Stomach (tissue), 9 donors: ENCODE results near the gene SORCS2. TPM values are rescaled to one million over a fixed set of nuclear protein-coding genes. Genes with fewer than 3 reads are reported as not detected.

Source experiments
- DNase-seq, 2 donors: peaks; one replicate each; pipeline versions ENCODE4 v3.0.0 to v3.0.0-alpha.2; 2013 to 2019
- H3K27ac ChIP-seq, 5 donors: fragments of 200-600 bp in 4 of 5; sonication (generic) in 4 of 5; one replicate each; pipeline ENCODE4 v1.5.1; 2013 to 2019; ENCODE audit warnings: mild to moderate bottlenecking in 1 of 5, moderate library complexity in 1 of 5
- H3K27me3 ChIP-seq, 3 donors: fragments of 200-600 bp; sonication (generic); one replicate each; pipeline ENCODE4 v1.5.1; 2017 to 2019; ENCODE audit warnings: mixed run types in 1 of 3
- H3K36me3 ChIP-seq, 4 donors: fragments of 200-600 bp; sonication (generic); 1 replicate in 3 of 4; 2 replicates in 1 of 4; pipeline ENCODE4 v1.5.1; 2016 to 2019
- H3K4me1 ChIP-seq, 4 donors: fragments of 200-600 bp; sonication (generic); one replicate each; pipeline ENCODE4 v1.5.1; 2016 to 2019
- H3K4me3 ChIP-seq, 4 donors: fragments of 200-600 bp; sonication (generic) in 3 of 4; one replicate each; pipeline ENCODE4 v1.5.1; 2016 to 2019; ENCODE audit warnings: mild to moderate bottlenecking in 1 of 4
- H3K9me3 ChIP-seq, 4 donors: fragments of 200-600 bp; sonication (generic); one replicate each; pipeline ENCODE4 v1.5.1; 2016 to 2019
- EP300 ChIP-seq: sonication (generic); formaldehyde crosslinking; IDR thresholded peaks from one replicate; pipeline ENCODE4 v1.6.1; 2017; ENCODE audit warnings: antibody characterized with exemption
- POLR2A ChIP-seq, 4 donors: fragments of 450-650 bp; IDR thresholded peaks; one replicate each; pipeline ENCODE4 v1.6.1; 2016; ENCODE audit warnings: antibody characterized with exemption in 4 of 4, control low read depth in 2 of 4, mild to moderate bottlenecking in 1 of 4, moderate library complexity in 1 of 4
- POLR2AphosphoS5 ChIP-seq, 3 donors: sonication (generic); formaldehyde crosslinking; IDR thresholded peaks; one replicate each; pipeline ENCODE4 v1.6.1; 2016; ENCODE audit warnings: antibody characterized with exemption in 3 of 3
- WGBS, 5 donors: extraction: QIAGEN DNeasy Blood & Tissue Kit in 3 of 5; methylation state at CpG; one replicate each; pipeline versions ENCODE4 v1.1.5 to v1.1.7; 2013 to 2018; 5-methylcytosine and 5-hydroxymethylcytosine counted together
- intact Hi-C: fragments of 100-400 bp; cut with DNase I; formaldehyde crosslinking; loops from one replicate; pipeline ENCODE4 v1.15.1; 2023; ENCODE audit warnings: low total_unique reads
- polyA plus RNA-seq, 3 donors: library from polyadenylated mRNA; stranded (reverse); fragments of 200-250 nt; gene quantifications; one replicate each; pipeline ENCODE4 v1.2.3, GENCODE V29; 2013
- total RNA-seq, 5 donors: library from RNA; depleted of rRNA; stranded (reverse); fragments of >200 nt; gene quantifications; one replicate each; pipeline versions ENCODE4 v1.1.0 to v1.2.3, GENCODE V29; 2014 to 2016
- TF ChIP-seq, protein P1 (sequence below), 7 experiments: fragments of 450-650 bp in 4 of 7; fragments of 200-600 bp in 3 of 7; sonication (generic) in 3 of 7; IDR thresholded peaks; one replicate each; pipeline ENCODE4 v1.5.1; 2016 to 2019; ENCODE audit warnings: antibody characterized with exemption in 7 of 7, control low read depth in 2 of 7, mild to moderate bottlenecking in 1 of 7
- donor health status: healthy with polysubstance abuse.
- donor health status: Bipolar disorder and iron deficiency.
- donor health status: healthy.

SORCS2 gene
- total and polyA plus RNA-seq, 8 donors, result under 0.01 to 13.0 (median 0.50) TPM; not detected in 1

DNA sequence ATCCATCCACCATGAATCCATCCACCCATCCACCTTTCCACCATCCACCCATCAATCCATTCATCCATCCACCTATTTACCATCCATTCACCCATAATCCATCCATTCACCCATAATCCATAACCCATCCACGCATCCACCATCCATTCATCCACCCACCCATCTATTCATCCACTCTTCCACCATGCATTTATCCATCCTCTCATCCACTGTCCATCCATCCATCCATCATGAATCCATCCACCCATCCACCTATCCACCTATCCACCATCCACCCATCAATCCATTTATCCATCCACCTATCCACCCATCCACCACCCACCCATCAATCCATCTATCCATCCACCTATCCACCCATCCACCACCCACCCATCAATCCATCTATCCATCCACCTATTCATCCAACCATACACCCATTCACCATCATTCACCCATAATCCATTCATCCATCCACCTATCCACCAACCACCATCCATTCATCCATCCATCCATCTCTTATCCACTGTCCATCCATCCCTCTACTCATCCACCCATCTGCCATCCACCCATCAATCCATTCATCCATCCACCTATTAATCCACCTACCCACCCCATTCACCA is 422.1 kb downstream of the SORCS2 start:
- intact Hi-C loops, result no loop called here
- H3K4me1 ChIP-seq, result no peaks in the 10 kb centered on the region
- H3K27me3 ChIP-seq, result peaks cover 0 to 15% (median 0%) of the 10 kb centered on the region in 3 donors
- H3K27ac ChIP-seq, result no peak overlapping the region
- no peak overlapping the region for H3K4me3 ChIP-seq
- no peaks in the 10 kb centered on the region for H3K36me3 ChIP-seq
- TF ChIP-seq POLR2A (IDR thresholded peaks at IDR 0.05) (no peak), POLR2AphosphoS5 (IDR thresholded peaks at IDR 0.05) (no peak), EP300 (no peak)
- TF ChIP-seq, protein P1, sequence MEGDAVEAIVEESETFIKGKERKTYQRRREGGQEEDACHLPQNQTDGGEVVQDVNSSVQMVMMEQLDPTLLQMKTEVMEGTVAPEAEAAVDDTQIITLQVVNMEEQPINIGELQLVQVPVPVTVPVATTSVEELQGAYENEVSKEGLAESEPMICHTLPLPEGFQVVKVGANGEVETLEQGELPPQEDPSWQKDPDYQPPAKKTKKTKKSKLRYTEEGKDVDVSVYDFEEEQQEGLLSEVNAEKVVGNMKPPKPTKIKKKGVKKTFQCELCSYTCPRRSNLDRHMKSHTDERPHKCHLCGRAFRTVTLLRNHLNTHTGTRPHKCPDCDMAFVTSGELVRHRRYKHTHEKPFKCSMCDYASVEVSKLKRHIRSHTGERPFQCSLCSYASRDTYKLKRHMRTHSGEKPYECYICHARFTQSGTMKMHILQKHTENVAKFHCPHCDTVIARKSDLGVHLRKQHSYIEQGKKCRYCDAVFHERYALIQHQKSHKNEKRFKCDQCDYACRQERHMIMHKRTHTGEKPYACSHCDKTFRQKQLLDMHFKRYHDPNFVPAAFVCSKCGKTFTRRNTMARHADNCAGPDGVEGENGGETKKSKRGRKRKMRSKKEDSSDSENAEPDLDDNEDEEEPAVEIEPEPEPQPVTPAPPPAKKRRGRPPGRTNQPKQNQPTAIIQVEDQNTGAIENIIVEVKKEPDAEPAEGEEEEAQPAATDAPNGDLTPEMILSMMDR (IDR thresholded peaks at IDR 0.05), result no peak
- H3K9me3 ChIP-seq, result no peaks in the 10 kb centered on the region
- no peak for DNase-seq
- 96 to 100% (median 96%) methylated on average over 1 of the region's 1 CpG for WGBS, 5 donors

DNA sequence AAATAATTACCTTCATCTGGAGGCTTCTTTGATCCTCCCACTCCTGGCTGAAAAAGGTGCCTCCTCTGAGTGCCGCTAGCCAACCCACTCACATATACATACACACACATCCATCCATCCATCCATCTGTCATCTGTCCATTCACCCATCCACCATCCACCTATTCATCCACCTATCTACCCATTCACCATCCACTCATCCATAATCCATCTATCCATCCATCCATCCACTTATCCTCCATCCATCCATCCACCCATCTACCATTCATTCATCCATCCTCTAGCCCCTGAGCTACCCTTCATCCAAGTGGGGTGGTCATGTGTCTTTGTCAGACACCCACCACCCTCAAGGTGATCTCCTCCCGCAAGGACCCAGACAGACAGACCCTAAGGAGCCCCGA is 423.9 kb downstream of the SORCS2 start:
- TF ChIP-seq POLR2AphosphoS5 (IDR thresholded peaks at IDR 0.05) (no peak), POLR2A (IDR thresholded peaks at IDR 0.05) (no peak), EP300 (no peak)
- TF ChIP-seq, protein P1 (IDR thresholded peaks at IDR 0.05), result no peak
- Histone ChIP-seq H3K4me1 (no peaks in the 10 kb centered on the region), H3K27ac (no peak overlapping the region), H3K4me3 (no peak overlapping the region), H3K36me3 (no peaks in the 10 kb centered on the region), H3K27me3 (peaks cover 0 to 26% (median 0%) of the 10 kb centered on the region in 3 donors), H3K9me3 (no peaks in the 10 kb centered on the region)
- WGBS, 5 donors, result 83 to 97% (median 86%) methylated on average over 3 of the region's 3 CpGs
- no peak for DNase-seq
- intact Hi-C loops, result no loop called here

DNA sequence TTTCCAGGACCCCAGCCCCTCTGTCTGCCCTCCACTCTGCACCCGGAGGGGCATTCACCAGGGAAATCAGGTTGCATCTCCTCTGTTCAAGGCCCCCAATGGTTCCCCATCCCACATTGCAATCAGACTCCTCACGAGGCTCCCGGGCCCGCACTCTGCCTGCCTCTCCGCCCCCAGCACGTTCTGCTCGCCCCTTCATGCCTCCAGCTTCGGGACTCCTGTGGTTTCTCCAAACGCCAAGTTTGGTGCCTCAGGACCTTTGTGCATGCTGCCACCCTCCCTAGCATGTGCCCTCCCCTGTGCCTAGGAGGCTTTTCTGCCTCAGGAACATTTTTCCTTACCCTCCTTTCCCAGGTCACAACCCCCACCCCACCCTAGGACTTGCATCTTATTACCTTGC is 426.0 kb downstream of the SORCS2 start:
- Histone ChIP-seq H3K9me3 (no peaks in the 10 kb centered on the region), H3K27me3 (peaks cover 0 to 45% (median 0%) of the 10 kb centered on the region in 3 donors), H3K4me1 (no peaks in the 10 kb centered on the region), H3K36me3 (no peaks in the 10 kb centered on the region), H3K4me3 (no peak overlapping the region), H3K27ac (no peak overlapping the region)
- DNase-seq, result no peak
- intact Hi-C loops, result no loop called here
- WGBS, 5 donors, result 72 to 83% (median 81%) methylated on average over 9 of the region's 9 CpGs
- TF ChIP-seq EP300 (no peak), POLR2A (IDR thresholded peaks at IDR 0.05) (no peak), POLR2AphosphoS5 (IDR thresholded peaks at IDR 0.05) (no peak)
- TF ChIP-seq, protein P1 (IDR thresholded peaks at IDR 0.05), result no peak

DNA sequence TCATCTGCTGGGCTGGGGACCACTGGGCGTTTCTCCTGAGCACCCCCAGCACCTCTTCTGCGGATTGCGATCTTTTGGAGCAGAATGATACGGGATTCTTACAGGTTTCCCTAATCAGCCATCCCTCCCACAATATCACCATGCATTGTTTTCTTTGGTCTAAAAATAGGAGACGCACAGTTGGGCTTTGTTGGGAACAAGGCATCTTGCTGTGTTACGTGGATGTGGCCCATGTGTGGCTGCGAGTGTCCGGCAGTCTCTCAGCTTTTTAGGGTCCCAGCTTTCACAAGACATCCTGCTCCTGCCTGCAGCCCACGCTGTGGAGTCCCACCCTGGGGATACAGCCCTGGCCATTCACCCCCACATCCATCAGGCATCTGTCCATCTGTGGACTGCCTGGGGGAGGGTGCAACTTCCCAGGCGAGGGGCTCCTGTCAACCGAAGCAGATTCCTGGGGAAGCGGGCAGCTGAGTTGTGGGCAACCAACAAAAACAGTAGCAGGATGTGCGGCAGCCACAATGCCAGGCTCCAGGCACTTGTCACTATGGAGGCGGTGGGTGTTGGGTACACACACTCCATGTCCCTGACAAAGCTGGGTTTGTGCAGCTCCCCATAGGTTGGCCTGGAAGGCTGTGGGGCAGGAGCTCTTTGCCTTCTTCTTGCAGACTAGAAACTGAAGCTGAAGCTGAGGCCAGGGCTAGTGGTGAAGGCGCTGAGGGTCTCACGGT is 427.9 kb downstream of the SORCS2 start:
- Histone ChIP-seq H3K27me3 (peaks cover 0 to 50% (median 0%) of the 10 kb centered on the region in 3 donors), H3K27ac (no peak overlapping the region), H3K4me1 (no peaks in the 10 kb centered on the region), H3K36me3 (no peaks in the 10 kb centered on the region), H3K4me3 (no peak overlapping the region), H3K9me3 (no peaks in the 10 kb centered on the region)
- DNase-seq, result no peak
- WGBS, 5 donors, result 62 to 76% (median 71%) methylated on average over 15 to 16 of the region's 16 CpGs
- TF ChIP-seq POLR2A (IDR thresholded peaks at IDR 0.05) (no peak), POLR2AphosphoS5 (IDR thresholded peaks at IDR 0.05) (no peak), EP300 (no peak)
- TF ChIP-seq, protein P1 (IDR thresholded peaks at IDR 0.05), result no peak
- intact Hi-C loops, result no loop called here
